ENCODE data around the gene ERCC3. TPM values are rescaled to one million over a fixed set of nuclear protein-coding genes. Genes with fewer than 3 reads are reported as not detected.
"Not testable (repeated sequence)": the region's sequence is repeated elsewhere in the genome, so short reads cannot be mapped to it uniquely, and the experiment has no call there.

The ERCC3 gene
- total RNA-seq, 1 donor from 2014 or later, result 68.3 TPM

GRCh38 chr2:127217470-127218325 lies 76.2 kb downstream of the ERCC3 start:
- intact Hi-C loops (cut with DNase I), result no loop called here
- Histone ChIP-seq H3K27ac (peak overlapping the region; percentile 79), H3K27me3 (no peaks in the 10 kb centered on the region), H3K9me3 (no peaks in the 10 kb centered on the region), H3K4me3 (peak overlapping the region in 1 of 2 donors; percentile 60), H3K36me3 (no peaks in the 10 kb centered on the region), H3K4me1 (peaks cover 36% of the 10 kb centered on the region)
- TF ChIP-seq POLR2AphosphoS5 (IDR thresholded peaks at IDR 0.05; ENCODE audit: insufficient read depth in 1 of 2, low read depth in 1 of 2) (peak; percentile 27 to 43), CTCF (IDR thresholded peaks at IDR 0.05) (no peak), POLR2A (IDR thresholded peaks at IDR 0.05) (no peak)
- no peak for DNase-seq (ENCODE audit: extremely low spot score in 2 of 2)

- peaks cover 36% of the 10 kb centered on the region for H3K4me1 ChIP-seq
- DNase-seq (ENCODE audit: extremely low spot score in 2 of 2), result no peak
- H3K4me3 ChIP-seq, result no peak overlapping the region
- no peaks in the 10 kb centered on the region for H3K9me3 ChIP-seq
- H3K36me3 ChIP-seq, result no peaks in the 10 kb centered on the region
- intact Hi-C loops (cut with DNase I), result no loop called here
- peak overlapping the region; percentile 79 for H3K27ac ChIP-seq
- H3K27me3 ChIP-seq, result no peaks in the 10 kb centered on the region
- TF ChIP-seq POLR2AphosphoS5 (IDR thresholded peaks at IDR 0.05; ENCODE audit: insufficient read depth in 1 of 2, low read depth in 1 of 2) (no peak), CTCF (IDR thresholded peaks at IDR 0.05) (no peak), POLR2A (IDR thresholded peaks at IDR 0.05) (no peak)
Observed at GRCh38 chr2:127216593-127216992, 77.4 kb downstream of the ERCC3 start.

- Histone ChIP-seq H3K4me3 (no peak overlapping the region), H3K9me3 (no peaks in the 10 kb centered on the region), H3K27ac (no peak overlapping the region), H3K4me1 (peaks cover 36% of the 10 kb centered on the region), H3K27me3 (no peaks in the 10 kb centered on the region), H3K36me3 (no peaks in the 10 kb centered on the region)
- no peak for DNase-seq (ENCODE audit: extremely low spot score in 2 of 2)
- intact Hi-C loops (cut with DNase I), result no loop called here
- TF ChIP-seq POLR2AphosphoS5 (IDR thresholded peaks at IDR 0.05; ENCODE audit: insufficient read depth in 1 of 2, low read depth in 1 of 2) (no peak), POLR2A (IDR thresholded peaks at IDR 0.05) (no peak), CTCF (IDR thresholded peaks at IDR 0.05) (no peak)
Observed at GRCh38 chr2:127216095-127216494, 77.8 kb downstream of the ERCC3 start.

GRCh38 chr2:127214201-127214600 lies 79.7 kb downstream of the ERCC3 start:
- peaks cover 22% of the 10 kb centered on the region for H3K4me1 ChIP-seq
- H3K27ac ChIP-seq; H3K9me3 ChIP-seq; DNase-seq (ENCODE audit: extremely low spot score in 2 of 2); H3K36me3 ChIP-seq; intact Hi-C loops (cut with DNase I); H3K4me3 ChIP-seq; H3K27me3 ChIP-seq: not testable (repeated sequence)

- Histone ChIP-seq H3K9me3 (no peaks in the 10 kb centered on the region), H3K36me3 (no peaks in the 10 kb centered on the region), H3K27ac (no peak overlapping the region), H3K4me1 (no peaks in the 10 kb centered on the region), H3K4me3 (no peak overlapping the region), H3K27me3 (no peaks in the 10 kb centered on the region)
- no peak for DNase-seq (ENCODE audit: extremely low spot score in 2 of 2)
- TF ChIP-seq POLR2AphosphoS5 (IDR thresholded peaks at IDR 0.05; ENCODE audit: insufficient read depth in 1 of 2, low read depth in 1 of 2) (no peak), CTCF (IDR thresholded peaks at IDR 0.05) (no peak), POLR2A (IDR thresholded peaks at IDR 0.05) (no peak)
- intact Hi-C loops (cut with DNase I), result no loop called here
Observed at GRCh38 chr2:127208313-127208712, 85.6 kb downstream of the ERCC3 start.

Small RNA genes within 50 kb of the gene (small RNA-seq; reads per million reads assigned to genes)
- not detected for gene RNU6-1147P

Other genes with a start within 250 kb of the ERCC3 start
- gene BIN1, start 187.0 kb downstream of the ERCC3 start, total RNA-seq, result 60.9 TPM
- gene CYP27C1, start 73.8 kb downstream of the ERCC3 start, total RNA-seq, result 3.2 TPM
- gene MAP3K2, start 93.8 kb upstream of the ERCC3 start, total RNA-seq, result 36.6 TPM
- gene PROC, start 124.3 kb upstream of the ERCC3 start, total RNA-seq, result not detected
- 40.8 TPM for gene IWS1, start 232.3 kb upstream of the ERCC3 start, total RNA-seq
- gene MYO7B, start 241.5 kb upstream of the ERCC3 start, total RNA-seq, result not detected